Medulla oblongata (tissue), 1 donor: ENCODE data around the gene WDR82.

ENCODE experiments used
- DNase-seq: peaks from one replicate; pipeline ENCODE4 v3.0.0-alpha.2; 2015; ENCODE audit errors: extremely low spot score

The WDR82 gene

GRCh38 chr3:52278510-52279069 lies at the start of gene WDR82:
TSS of gene WDR82 (minus strand) at chr3:52278649. CDS start at chr3:52278361, 288 bp downstream.
- DNase-seq, result peak; percentile 95

- DNase-seq, result no peak
Measured at GRCh38 chr3:52327486-52328290, 49.2 kb upstream of the WDR82 start.

GRCh38 chr3:52326976-52327375 lies 48.5 kb upstream of the WDR82 start:
- no peak for DNase-seq

GRCh38 chr3:52325686-52326085 lies 47.2 kb upstream of the WDR82 start:
- no peak for DNase-seq

- no peak for DNase-seq
Measured at GRCh38 chr3:52324676-52325075, 46.2 kb upstream of the WDR82 start.

- no peak for DNase-seq
Measured at GRCh38 chr3:52323526-52324295, 45.3 kb upstream of the WDR82 start.

GRCh38 chr3:52322466-52322865 lies 44.0 kb upstream of the WDR82 start:
- no peak for DNase-seq

- DNase-seq, result no peak
Measured at GRCh38 chr3:52321481-52321880, 43.0 kb upstream of the WDR82 start.

- DNase-seq, result no peak
Measured at GRCh38 chr3:52319921-52320595, 41.6 kb upstream of the WDR82 start.

- no peak for DNase-seq
Measured at GRCh38 chr3:52318186-52318816, 39.9 kb upstream of the WDR82 start.

GRCh38 chr3:52317208-52318000 lies 39.0 kb upstream of the WDR82 start:
- no peak for DNase-seq

GRCh38 chr3:52315977-52316764 lies 37.7 kb upstream of the WDR82 start, which contains the start of gene DNAH1:
TSS of gene DNAH1 (plus strand) at chr3:52316319. CDS start at chr3:52322443, 6,124 bp downstream.
- DNase-seq, result no peak

GRCh38 chr3:52315006-52315405 lies 36.6 kb upstream of the WDR82 start:
- no peak for DNase-seq

GRCh38 chr3:52314489-52314888 lies 36.0 kb upstream of the WDR82 start:
- DNase-seq, result no peak

GRCh38 chr3:52313774-52314188 lies 35.3 kb upstream of the WDR82 start:
- DNase-seq, result peak; percentile 57

- no peak for DNase-seq
Measured at GRCh38 chr3:52313188-52313773, 34.8 kb upstream of the WDR82 start.

GRCh38 chr3:52311576-52312119 lies 33.2 kb upstream of the WDR82 start:
- DNase-seq, result no peak

GRCh38 chr3:52310861-52311575 lies 32.6 kb upstream of the WDR82 start:
- DNase-seq, result no peak
